NCI-H2081 (cell line): ENCODE data around the gene B3GNT3.
"Not testable (repeated sequence)": the region's sequence is repeated elsewhere in the genome, so short reads cannot be mapped to it uniquely, and the experiment has no call there.

Experiments
- DNase-seq, 2 experiments: peaks; one replicate each; lab custom pipeline; 2025; lab: John Stamatoyannopoulos, UW

Gene B3GNT3

DNA sequence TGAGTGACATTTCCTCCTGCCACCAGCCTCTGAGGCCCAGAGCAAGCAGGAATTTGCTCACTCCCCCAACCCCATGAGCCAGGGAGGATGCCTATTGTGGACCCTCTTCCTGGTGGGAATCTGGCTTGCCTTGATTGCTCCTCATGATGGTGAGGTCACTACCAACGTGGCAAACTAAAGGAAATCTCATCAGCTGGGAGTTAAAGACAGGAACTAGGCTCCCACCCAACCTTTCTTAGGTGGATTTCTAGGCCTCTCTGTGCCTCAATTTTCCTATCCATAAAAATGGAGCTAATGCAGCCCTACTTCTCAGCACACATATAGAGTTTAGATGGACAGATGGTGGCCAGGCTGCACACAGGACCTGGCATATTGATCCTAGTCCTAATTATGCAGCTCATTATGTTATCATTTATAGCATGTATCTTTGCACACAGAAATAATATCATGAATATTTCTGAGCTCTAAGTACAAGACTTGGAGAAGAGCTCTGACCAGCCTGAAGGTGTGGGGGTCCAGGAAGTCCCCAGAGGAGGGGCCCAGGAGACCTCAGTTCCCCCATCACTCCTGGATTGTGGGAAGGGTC is 2.0 kb downstream of the B3GNT3 start:
- DNase-seq = no peak

GRCh38 chr19:17797424-17798201 is 2.7 kb downstream of the B3GNT3 start:
- DNase-seq = no peak

DNA sequence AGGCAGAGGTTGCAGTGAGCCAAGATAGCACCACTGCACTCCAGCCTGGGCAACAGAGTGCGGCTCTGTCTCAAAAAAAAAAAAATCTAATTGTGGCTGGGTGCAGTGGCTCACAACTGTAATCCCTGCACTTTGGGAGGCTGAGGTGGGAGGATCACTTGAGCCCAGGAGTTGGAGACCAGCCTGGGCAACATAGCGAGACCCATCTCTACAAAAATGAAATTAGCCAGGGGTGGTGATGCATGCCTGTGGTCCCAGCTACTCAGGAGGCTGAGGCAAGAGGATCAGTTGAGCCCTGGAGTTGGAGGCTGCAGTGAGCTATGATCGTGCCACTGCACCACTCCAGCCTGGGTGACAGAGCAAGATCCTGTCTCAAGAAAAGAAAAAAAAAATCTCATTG is 3.7 kb downstream of the B3GNT3 start:
- not testable (repeated sequence) for DNase-seq

GRCh38 chr19:17802137-17802858 is 7.4 kb downstream of the B3GNT3 start:
- no peak for DNase-seq

DNA sequence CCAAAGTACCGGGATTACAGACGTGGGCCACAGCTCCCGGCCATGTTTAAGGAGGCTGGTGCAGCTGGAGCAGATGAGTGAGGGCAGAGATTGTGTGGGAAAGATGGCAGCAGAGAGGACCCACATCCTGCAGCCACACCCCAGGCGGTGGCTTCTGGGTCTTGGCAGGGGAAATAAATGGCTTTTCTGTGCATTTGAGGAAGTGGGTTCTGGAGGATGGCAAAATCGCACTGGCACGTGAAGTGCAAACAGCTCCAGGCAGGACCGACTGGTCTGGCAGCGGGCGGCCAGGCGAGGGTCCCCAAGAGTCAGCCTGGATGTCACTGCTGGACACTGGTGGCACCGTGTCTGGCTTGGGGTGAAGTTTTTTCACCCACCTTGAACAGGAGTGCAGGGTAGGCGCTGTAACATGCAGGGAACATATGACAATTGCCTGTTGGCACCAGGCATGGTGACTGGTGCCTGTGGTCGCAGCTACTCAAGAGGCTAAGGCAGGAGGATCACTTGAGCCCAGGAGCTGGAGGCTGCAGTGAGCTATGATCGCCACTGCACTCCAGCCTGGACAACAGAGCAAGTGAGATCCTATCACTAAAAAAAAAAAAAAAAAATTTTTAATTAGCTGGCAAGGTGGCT is 8.4 kb downstream of the B3GNT3 start:
- no peak for DNase-seq

- DNase-seq = no peak
Observed at GRCh38 chr19:17805427-17805826, 10.5 kb downstream of the B3GNT3 start.

DNA sequence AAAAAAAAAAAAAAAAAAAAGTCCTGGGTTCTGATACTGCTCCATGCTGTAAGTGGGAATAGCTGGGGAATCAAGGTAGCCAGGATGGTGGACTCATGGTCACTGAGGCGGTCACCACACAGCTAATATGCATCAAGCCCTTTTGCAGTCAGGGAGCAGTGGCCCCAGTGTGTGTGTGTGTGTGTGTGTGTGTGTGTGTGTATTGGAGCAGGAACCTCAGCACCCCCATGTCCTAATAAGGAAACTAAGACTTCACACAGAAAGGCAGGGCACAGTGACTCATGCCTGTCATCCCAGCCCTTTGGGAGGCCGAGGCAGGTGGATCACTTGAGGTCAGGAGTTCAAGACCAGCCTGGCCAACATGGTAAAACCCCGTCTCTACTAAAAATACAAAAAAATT is 12.0 kb downstream of the B3GNT3 start:
- DNase-seq = no peak

- DNase-seq = no peak
Observed at GRCh38 chr19:17807731-17808316, 12.9 kb downstream of the B3GNT3 start.

GRCh38 chr19:17811103-17811502 is 16.2 kb downstream of the B3GNT3 start:
- no peak for DNase-seq

- DNase-seq = no peak
Observed at GRCh38 chr19:17811681-17812080, 16.7 kb downstream of the B3GNT3 start.

GRCh38 chr19:17812099-17812498 is 17.2 kb downstream of the B3GNT3 start:
- DNase-seq = no peak

DNA sequence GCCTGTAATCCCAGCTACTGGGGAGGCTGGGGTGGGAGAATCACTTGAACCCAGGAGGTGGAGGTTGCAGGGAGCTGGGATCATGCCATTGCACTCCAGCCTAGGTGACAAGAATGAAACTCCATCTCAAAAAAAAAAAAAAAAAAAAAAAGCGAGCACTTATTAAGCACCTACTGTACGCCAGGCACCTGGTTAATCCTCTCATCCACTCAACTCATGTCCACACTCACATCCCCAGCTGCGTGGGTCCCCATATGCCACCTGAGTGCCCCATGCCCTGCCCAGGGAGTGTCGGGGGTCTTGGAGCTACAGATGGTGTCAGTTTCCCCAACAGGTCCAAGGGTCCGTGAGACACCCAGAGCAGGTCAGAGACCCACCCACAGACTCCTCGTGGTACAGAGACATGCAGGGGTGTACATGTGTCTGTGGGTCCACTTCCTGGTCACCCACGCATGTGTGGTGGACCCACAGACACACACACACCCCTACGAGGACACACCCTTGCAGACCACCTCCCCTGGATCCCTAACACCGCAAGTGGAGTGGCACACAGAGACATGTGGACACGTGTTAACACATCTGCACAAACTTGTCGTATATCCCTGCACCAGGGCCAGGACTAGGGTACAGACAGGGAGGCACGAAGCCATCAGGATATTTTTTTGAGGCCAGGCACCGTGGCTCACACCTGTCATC is 22.9 kb downstream of the B3GNT3 start:
- no peak for DNase-seq

DNA sequence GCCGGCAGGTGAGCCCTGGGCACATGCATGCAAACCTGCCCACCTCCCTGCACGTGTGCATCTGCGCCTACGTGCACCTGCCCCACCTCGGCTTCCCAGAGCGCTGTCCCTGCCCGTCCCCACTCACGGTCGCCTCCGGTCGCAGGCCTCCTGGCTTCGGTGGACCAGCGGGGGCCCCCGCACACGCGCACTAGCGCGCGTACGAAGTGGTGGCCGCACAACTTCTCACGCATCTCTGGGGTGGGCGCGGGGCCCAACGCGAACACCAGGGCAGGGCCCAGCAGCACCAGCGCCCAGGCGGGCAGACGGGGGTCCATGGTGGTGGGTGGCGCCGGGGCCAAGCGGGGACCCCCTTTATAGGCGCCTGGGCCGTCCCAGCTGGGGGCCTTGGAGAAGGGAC is 26.3 kb downstream of the B3GNT3 start, which contains the start of gene INSL3:
Gene INSL3, minus strand, starts transcription at position 330 of the 400 bp plus-strand sequence. Its CDS starts 13 bp downstream, at position 317.
- DNase-seq = no peak

GRCh38 chr19:17824339-17824738 is 29.4 kb downstream of the B3GNT3 start:
- no peak for DNase-seq

DNA sequence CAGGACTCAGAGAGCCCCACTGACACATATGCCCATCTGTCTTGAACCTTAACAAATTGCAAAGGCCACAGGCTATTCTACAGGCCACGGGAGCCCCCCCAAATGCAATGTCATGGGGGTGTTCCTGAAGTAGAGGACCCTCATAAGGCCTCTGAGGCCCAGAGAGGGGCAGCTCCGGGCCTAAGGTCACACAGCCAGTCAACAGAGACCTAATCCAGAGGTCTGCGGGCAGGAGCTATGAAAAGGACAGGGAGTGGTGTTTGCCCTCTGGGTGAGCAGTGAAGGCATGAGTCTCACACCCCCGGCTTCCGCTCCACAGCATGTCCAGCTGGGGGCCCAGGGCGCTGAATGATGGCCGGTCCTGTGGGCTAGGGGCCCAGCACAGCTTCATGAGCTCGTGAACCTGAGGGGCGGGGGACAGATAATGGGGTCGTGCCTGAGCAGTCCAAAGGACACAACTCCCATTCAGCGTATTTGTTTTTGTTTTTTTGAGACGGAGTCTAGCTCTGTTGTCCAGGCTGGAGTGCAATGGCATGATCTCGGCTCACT is 31.6 kb downstream of the B3GNT3 start:
- no peak for DNase-seq

- DNase-seq = peak; percentile 51 to 57
Observed at GRCh38 chr19:17829855-17830566, 35.1 kb downstream of the B3GNT3 start.

GRCh38 chr19:17830567-17831418 is 35.9 kb downstream of the B3GNT3 start:
- peak; percentile 29 to 74 for DNase-seq

- DNase-seq = no peak
Observed at GRCh38 chr19:17831419-17831888, 36.5 kb downstream of the B3GNT3 start.

DNA sequence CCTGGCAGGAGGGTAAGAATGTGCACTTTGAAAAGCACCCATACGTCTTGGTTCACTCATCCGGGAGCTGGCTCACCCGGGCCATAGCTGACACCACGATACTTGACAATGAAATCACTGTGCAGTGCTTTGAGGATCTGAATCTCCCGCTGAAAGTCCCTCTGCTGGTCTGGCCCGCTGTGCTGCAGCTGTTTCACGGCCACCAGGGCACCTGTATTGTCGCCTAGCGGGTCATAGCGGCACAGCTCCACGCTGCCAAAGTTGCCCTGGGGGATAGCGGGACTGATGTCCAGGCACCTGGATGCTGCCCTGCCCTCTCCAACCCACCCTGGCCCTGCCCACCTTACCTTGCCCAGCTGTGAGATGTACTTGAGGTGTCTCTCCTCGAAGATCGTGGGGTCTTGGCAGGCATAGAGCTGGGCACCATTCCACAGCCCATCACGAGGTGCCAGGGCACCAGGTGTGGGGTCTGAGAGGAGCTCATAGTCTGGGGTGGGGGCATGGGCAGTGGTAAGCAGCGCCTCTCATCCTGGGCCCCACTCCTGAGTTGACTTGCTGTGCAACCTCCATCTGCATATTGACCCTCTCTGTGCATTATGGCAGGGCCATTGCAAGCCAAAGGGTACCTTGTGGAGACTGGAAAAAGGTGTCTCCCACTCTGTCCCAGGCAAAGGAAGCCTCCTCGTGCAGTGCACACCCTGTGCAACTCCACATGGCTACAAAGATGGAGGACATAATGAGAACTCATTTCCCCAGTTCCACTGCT is 37.7 kb downstream of the B3GNT3 start:
- no peak for DNase-seq
